ENCODE results near the gene GPR68. TPM values are rescaled to one million over a fixed set of nuclear protein-coding genes. Genes with fewer than 3 reads are reported as not detected.

GPR68 gene
- total RNA-seq, 1 experiment from 2014 or later: 0.28 TPM

- ATAC-seq (no peak), DNase-seq (ENCODE audit: low read depth, low spot score) (no peak)
- BruUV-seq (replicated peaks): no TSS peak
- no peaks in the 10 kb centered on the region for H3K9me3 ChIP-seq (ENCODE audit: control insufficient read depth, insufficient read depth, low read depth, low read length)
- no peaks in the 10 kb centered on the region; the same call in 1 of the 2 replicates for H3K27me3 ChIP-seq (ENCODE audit: control insufficient read depth, insufficient read depth, low read length)
- no peaks in the 10 kb centered on the region for H3K36me3 ChIP-seq (ENCODE audit: control insufficient read depth, insufficient read depth, low read length)
- H3K27ac ChIP-seq (ENCODE audit: low read length): no peak overlapping the region
- intact Hi-C loops (cut with micrococcal nuclease; ENCODE audit: unreplicated experiment) (no loop called here), in situ Hi-C loops (cut with HindIII; ENCODE audit: low pct_unique_long_range_greater_than_20kb, low sequenced_read_pairs) (no loop called here)
- no peak overlapping the region for H3K4me3 ChIP-seq (ENCODE audit: low read depth in 2 of 2, low read length in 2 of 2)
- H3K4me1 ChIP-seq (ENCODE audit: control insufficient read depth, insufficient read depth, low read length): no peaks in the 10 kb centered on the region
- CTCF ChIA-PET: no interaction called here
- POLR2A ChIA-PET: no interaction called here
- TF ChIP-seq SIN3A (IDR thresholded peaks at IDR 0.05; ENCODE audit: borderline replicate concordance, insufficient read depth, low read depth, low read length) (no peak), CTCF (IDR thresholded peaks at IDR 0.05) (no peak)
Measured at GRCh38 chr14:91242635-91243034, 1.9 kb downstream of the GPR68 start.

- ChIA-PET CTCF (no interaction called here), POLR2A (no interaction called here)
- intact Hi-C loops (cut with micrococcal nuclease; ENCODE audit: unreplicated experiment): no loop called here
- Histone ChIP-seq H3K27me3 (ENCODE audit: control insufficient read depth, insufficient read depth, low read length) (no peaks in the 10 kb centered on the region; the same call in 1 of the 2 replicates), H3K4me3 (ENCODE audit: low read depth in 2 of 2, low read length in 2 of 2) (no peak overlapping the region), H3K4me1 (ENCODE audit: control insufficient read depth, insufficient read depth, low read length) (no peaks in the 10 kb centered on the region), H3K9me3 (ENCODE audit: control insufficient read depth, insufficient read depth, low read depth, low read length) (no peaks in the 10 kb centered on the region), H3K36me3 (ENCODE audit: control insufficient read depth, insufficient read depth, low read length) (no peaks in the 10 kb centered on the region), H3K27ac (ENCODE audit: low read length) (no peak overlapping the region)
- in situ Hi-C loops (cut with HindIII; ENCODE audit: low pct_unique_long_range_greater_than_20kb, low sequenced_read_pairs): no loop called here
- DNase-seq (ENCODE audit: low read depth, low spot score) (no peak), ATAC-seq (no peak)
- no TSS peak for BruUV-seq (replicated peaks)
- TF ChIP-seq SIN3A (IDR thresholded peaks at IDR 0.05; ENCODE audit: borderline replicate concordance, insufficient read depth, low read depth, low read length) (no peak), POLR2AphosphoS5 (IDR thresholded peaks at IDR 0.05; ENCODE audit: low read depth, low read length) (no peak), TCF7L2 (IDR thresholded peaks at IDR 0.05; ENCODE audit: low read depth, low read length) (no peak), CTCF (IDR thresholded peaks at IDR 0.05) (no peak)
- TF ChIP-seq, protein P1, sequence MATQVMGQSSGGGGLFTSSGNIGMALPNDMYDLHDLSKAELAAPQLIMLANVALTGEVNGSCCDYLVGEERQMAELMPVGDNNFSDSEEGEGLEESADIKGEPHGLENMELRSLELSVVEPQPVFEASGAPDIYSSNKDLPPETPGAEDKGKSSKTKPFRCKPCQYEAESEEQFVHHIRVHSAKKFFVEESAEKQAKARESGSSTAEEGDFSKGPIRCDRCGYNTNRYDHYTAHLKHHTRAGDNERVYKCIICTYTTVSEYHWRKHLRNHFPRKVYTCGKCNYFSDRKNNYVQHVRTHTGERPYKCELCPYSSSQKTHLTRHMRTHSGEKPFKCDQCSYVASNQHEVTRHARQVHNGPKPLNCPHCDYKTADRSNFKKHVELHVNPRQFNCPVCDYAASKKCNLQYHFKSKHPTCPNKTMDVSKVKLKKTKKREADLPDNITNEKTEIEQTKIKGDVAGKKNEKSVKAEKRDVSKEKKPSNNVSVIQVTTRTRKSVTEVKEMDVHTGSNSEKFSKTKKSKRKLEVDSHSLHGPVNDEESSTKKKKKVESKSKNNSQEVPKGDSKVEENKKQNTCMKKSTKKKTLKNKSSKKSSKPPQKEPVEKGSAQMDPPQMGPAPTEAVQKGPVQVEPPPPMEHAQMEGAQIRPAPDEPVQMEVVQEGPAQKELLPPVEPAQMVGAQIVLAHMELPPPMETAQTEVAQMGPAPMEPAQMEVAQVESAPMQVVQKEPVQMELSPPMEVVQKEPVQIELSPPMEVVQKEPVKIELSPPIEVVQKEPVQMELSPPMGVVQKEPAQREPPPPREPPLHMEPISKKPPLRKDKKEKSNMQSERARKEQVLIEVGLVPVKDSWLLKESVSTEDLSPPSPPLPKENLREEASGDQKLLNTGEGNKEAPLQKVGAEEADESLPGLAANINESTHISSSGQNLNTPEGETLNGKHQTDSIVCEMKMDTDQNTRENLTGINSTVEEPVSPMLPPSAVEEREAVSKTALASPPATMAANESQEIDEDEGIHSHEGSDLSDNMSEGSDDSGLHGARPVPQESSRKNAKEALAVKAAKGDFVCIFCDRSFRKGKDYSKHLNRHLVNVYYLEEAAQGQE (IDR thresholded peaks at IDR 0.05; ENCODE audit: insufficient read depth in 1 of 2, low read depth in 2 of 2, low read length in 1 of 2): no peak
Measured at GRCh38 chr14:91241863-91242262, 2.6 kb downstream of the GPR68 start.

Data from Panc1 (cell line).